Karpas-422 (cell line): ENCODE measurements around the gene INO80C. TPM values are rescaled to one million over a fixed set of nuclear protein-coding genes. Genes with fewer than 3 reads are reported as not detected.

Experiments
- DNase-seq: peaks from one replicate; pipeline ENCODE4 v3.0.0-alpha.2; 2015
- H2AFZ ChIP-seq: fragments of 200-600 bp; sonication (generic); 2 replicates; pipeline ENCODE4 v1.6.1; 2014; ENCODE audit warnings: antibody characterized with exemption, low read length, mixed read lengths
- H3K27ac ChIP-seq: fragments of 200-600 bp; sonication (generic); 2 replicates; pipeline ENCODE4 v1.5.1; 2014; ENCODE audit warnings: mild to moderate bottlenecking, low read length, moderate library complexity
- H3K27me3 ChIP-seq: fragments of 200-600 bp; sonication (generic); 2 replicates; pipeline ENCODE4 v1.6.1; 2014; ENCODE audit warnings: low read length, mixed read lengths
- H3K36me3 ChIP-seq: fragments of 200-600 bp; sonication (generic); 2 replicates; pipeline ENCODE4 v1.6.1; 2014; ENCODE audit warnings: low read length, mixed read lengths; ENCODE audit not compliant: insufficient read depth
- H3K4me1 ChIP-seq: fragments of 200-600 bp; sonication (generic); 2 replicates; pipeline ENCODE4 v1.6.1; 2014; ENCODE audit warnings: mild to moderate bottlenecking, low read length, mixed read lengths
- H3K4me2 ChIP-seq: fragments of 200-600 bp; sonication (generic); 2 replicates; pipeline ENCODE4 v1.6.1; 2014; ENCODE audit warnings: low read length, low read depth, mild to moderate bottlenecking; ENCODE audit not compliant: poor library complexity, severe bottlenecking
- H3K4me3 ChIP-seq: fragments of 200-600 bp; sonication (generic); 2 replicates; pipeline ENCODE4 v1.5.1; 2014; ENCODE audit warnings: mild to moderate bottlenecking, antibody characterized with exemption, low read length, mixed read lengths
- H3K79me2 ChIP-seq: fragments of 200-600 bp; sonication (generic); 2 replicates; pipeline ENCODE4 v1.6.1; 2014; ENCODE audit warnings: mild to moderate bottlenecking, low read length, mixed read lengths
- H3K9ac ChIP-seq: fragments of 200-600 bp; sonication (generic); 2 replicates; pipeline ENCODE4 v1.6.0; 2014; ENCODE audit warnings: low read length
- H3K9me2 ChIP-seq: fragments of 200-600 bp; sonication (generic), shearing (Covaris generic); replicated peaks from 2 replicates; pipeline ENCODE4 v1.6.0; 2014; ENCODE audit warnings: mild to moderate bottlenecking, low read length, moderate library complexity; ENCODE audit not compliant: insufficient read depth
- H3K9me3 ChIP-seq: fragments of 300-700, 200-600 bp; sonication (generic); 2 replicates; pipeline ENCODE4 v1.6.1; 2014; ENCODE audit warnings: low read length, mixed read lengths
- H4K20me1 ChIP-seq: fragments of 200-600 bp; sonication (generic); 2 replicates; pipeline ENCODE4 v1.6.1; 2014; ENCODE audit warnings: mild to moderate bottlenecking, antibody characterized with exemption, low read length, low read depth; ENCODE audit not compliant: insufficient read depth
- total RNA-seq: library from RNA; depleted of rRNA; stranded (reverse); fragments of >200 nt; shearing (Covaris generic); gene quantifications from 2 replicates; pipeline ENCODE4 v1.2.3, GENCODE V29; 2014; ENCODE audit warnings: low replicate concordance

Gene INO80C
- total RNA-seq, 1 experiment from 2014 or later: 108 TPM

DNA sequence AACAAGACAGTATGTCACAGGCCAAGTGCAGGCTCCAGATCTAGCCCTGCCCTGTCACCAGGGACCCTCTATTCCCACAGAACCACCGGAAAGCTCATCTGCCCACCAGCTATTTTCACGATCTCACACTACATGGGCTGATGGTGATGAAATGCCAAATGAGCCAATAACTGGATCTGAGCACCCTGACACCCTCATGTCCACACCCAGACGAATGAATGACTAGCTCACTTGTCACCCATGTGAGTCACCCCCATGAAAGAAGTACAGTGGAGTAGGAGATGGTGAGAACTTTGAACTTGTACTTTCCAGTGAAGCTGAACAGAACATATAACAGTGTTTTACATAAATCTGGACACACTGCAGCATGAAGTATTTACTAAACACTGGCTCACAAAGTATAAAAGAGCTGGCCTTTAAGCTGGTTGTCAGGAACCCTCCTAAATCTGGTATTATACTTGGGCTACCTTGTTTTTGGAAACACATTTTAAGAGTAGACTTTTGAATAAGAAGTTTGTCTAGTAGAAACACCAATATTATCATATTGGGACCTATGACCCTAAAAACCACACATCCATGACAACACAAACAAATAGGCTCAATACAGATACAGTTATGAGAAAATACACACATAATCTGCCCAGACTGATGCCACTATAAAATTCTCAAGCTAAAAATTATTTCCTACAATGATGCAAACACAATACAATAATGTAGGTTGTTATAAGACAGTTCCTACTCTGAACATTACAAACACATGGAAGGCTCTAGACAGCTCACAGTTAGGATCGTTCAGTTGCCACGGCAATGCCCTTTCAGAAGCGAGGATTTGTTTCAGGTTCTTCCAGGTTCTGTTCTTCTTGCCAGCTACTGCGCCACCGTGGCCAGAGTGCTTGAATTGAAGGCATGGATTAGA is 19.0 kb downstream of the INO80C start:
- peak overlapping the region; percentile 18; the same call in 1 of the 2 replicates for H3K9ac ChIP-seq
- no peak overlapping the region for H3K4me2 ChIP-seq

GRCh38 chr18:35477974-35478373 is 19.8 kb downstream of the INO80C start:
- DNase-seq: no peak
- H3K9me3 ChIP-seq: no peaks in the 10 kb centered on the region
- peaks cover 60% of the 10 kb centered on the region for H3K4me1 ChIP-seq
- no peaks in the 10 kb centered on the region for H3K9me2 ChIP-seq
- no peak overlapping the region for H3K4me2 ChIP-seq
- H3K9ac ChIP-seq: no peak overlapping the region
- H3K79me2 ChIP-seq: peaks cover 92% of the 10 kb centered on the region
- H3K36me3 ChIP-seq: peaks cover 69% of the 10 kb centered on the region
- no peak overlapping the region for H2AFZ ChIP-seq
- H3K27ac ChIP-seq: peak overlapping the region; percentile 89
- no peaks in the 10 kb centered on the region for H3K27me3 ChIP-seq
- no peak overlapping the region for H3K4me3 ChIP-seq
- no peaks in the 10 kb centered on the region for H4K20me1 ChIP-seq

More for the DNA sequence above, 19.0 kb downstream of the INO80C start:
- Histone ChIP-seq H3K4me1 (peaks cover 59% of the 10 kb centered on the region), H3K9me2 (no peaks in the 10 kb centered on the region), H2AFZ (no peak overlapping the region), H4K20me1 (no peaks in the 10 kb centered on the region), H3K4me3 (no peak overlapping the region), H3K79me2 (peaks cover 92% of the 10 kb centered on the region), H3K27me3 (no peaks in the 10 kb centered on the region), H3K27ac (peak overlapping the region; percentile 89), H3K36me3 (peaks cover 69% of the 10 kb centered on the region), H3K9me3 (no peaks in the 10 kb centered on the region)
- DNase-seq: peak; percentile 37

DNA sequence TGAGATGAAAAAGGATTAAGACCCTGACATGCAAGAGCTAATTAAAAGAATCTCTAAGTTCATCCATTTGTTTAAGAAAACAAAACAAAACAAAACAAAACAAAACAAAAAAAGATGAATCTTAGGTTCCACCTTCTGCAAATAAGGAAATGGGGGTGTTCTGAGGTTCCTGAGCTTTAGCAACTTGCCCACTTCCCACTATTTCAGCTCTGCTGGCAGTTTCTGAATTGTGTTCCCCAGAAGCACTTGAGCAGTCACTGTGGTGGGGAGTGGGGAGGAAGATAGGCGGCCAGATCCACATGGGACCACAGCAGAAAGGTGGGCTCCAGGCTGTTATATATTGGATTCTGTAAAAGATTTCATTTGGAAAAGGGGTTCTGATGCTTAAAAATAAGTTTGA is 20.3 kb downstream of the INO80C start:
- Histone ChIP-seq H3K4me3 (no peak overlapping the region), H3K27ac (peak overlapping the region; percentile 89), H3K4me1 (peaks cover 60% of the 10 kb centered on the region), H3K9ac (no peak overlapping the region), H2AFZ (no peak overlapping the region), H3K36me3 (peaks cover 70% of the 10 kb centered on the region), H4K20me1 (no peaks in the 10 kb centered on the region), H3K4me2 (no peak overlapping the region), H3K79me2 (peaks cover 92% of the 10 kb centered on the region), H3K9me3 (no peaks in the 10 kb centered on the region), H3K9me2 (no peaks in the 10 kb centered on the region), H3K27me3 (no peaks in the 10 kb centered on the region)
- no peak for DNase-seq

GRCh38 chr18:35474884-35475283 is 22.9 kb downstream of the INO80C start:
- H3K9me3 ChIP-seq: no peaks in the 10 kb centered on the region
- no peaks in the 10 kb centered on the region for H4K20me1 ChIP-seq
- H3K27ac ChIP-seq: no peak overlapping the region; the same call in 1 of the 2 replicates
- H3K4me1 ChIP-seq: peaks cover 51% of the 10 kb centered on the region
- no peak overlapping the region for H2AFZ ChIP-seq
- DNase-seq: no peak
- H3K79me2 ChIP-seq: peaks cover 68% of the 10 kb centered on the region
- H3K9me2 ChIP-seq: no peaks in the 10 kb centered on the region
- no peaks in the 10 kb centered on the region for H3K27me3 ChIP-seq
- peaks cover 63% of the 10 kb centered on the region for H3K36me3 ChIP-seq
- H3K9ac ChIP-seq: no peak overlapping the region
- H3K4me3 ChIP-seq: no peak overlapping the region
- no peak overlapping the region for H3K4me2 ChIP-seq

DNA sequence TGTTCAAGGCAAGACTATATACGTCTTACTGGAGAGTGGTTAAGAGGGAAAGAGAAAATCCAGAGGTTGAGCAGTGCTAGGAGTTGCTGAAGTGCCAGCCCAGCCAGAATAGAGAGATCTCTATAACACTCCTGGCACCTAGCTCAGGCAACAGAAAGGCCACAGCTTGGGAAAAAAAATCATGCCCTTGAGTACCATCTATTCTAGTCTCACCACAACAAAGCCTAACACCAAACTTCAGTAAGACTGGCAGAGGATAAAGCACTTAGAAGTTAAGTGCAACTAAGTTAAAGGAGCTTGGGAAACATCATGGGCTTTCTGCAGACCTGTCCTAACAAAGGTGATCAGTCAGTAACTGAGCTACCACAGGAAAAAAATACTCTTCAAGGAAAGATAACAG is 24.2 kb downstream of the INO80C start:
- peaks cover 58% of the 10 kb centered on the region for H3K79me2 ChIP-seq
- H3K4me1 ChIP-seq: peaks cover 51% of the 10 kb centered on the region
- H3K9ac ChIP-seq: no peak overlapping the region

DNA sequence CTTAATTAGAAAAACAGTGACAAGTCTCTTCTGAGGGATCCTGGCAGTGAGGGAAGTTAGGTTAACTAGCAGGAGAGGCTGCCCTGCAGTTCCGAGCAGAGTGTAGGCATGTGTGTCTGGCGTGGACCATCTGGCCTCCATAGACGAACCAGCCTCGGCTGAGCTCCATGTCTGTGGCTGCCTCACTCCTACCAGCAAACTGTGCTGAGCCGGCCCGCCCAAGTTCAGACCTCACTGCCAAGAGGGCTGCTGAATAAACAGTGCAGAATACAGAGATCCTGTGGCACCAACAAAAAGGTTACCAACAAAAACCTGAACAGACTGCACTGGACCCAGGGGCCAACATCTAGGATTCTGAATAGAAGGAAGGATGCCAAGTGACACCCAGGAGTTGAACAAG is 27.3 kb downstream of the INO80C start:
- Histone ChIP-seq H4K20me1 (no peaks in the 10 kb centered on the region), H3K4me3 (no peak overlapping the region), H3K36me3 (peaks cover 20% of the 10 kb centered on the region), H3K27ac (peak overlapping the region; percentile 99), H3K9ac (no peak overlapping the region; the same call in 1 of the 2 replicates), H3K79me2 (peaks cover 29% of the 10 kb centered on the region), H3K4me1 (peaks cover 73% of the 10 kb centered on the region), H3K9me3 (no peaks in the 10 kb centered on the region), H3K27me3 (no peaks in the 10 kb centered on the region), H3K9me2 (no peaks in the 10 kb centered on the region), H2AFZ (no peak overlapping the region), H3K4me2 (no peak overlapping the region)
- no peak for DNase-seq

More for the DNA sequence above, 24.2 kb downstream of the INO80C start:
- no peaks in the 10 kb centered on the region for H4K20me1 ChIP-seq
- peaks cover 50% of the 10 kb centered on the region for H3K36me3 ChIP-seq
- H2AFZ ChIP-seq: no peak overlapping the region
- no peaks in the 10 kb centered on the region for H3K27me3 ChIP-seq
- H3K9me3 ChIP-seq: no peaks in the 10 kb centered on the region
- H3K4me3 ChIP-seq: no peak overlapping the region
- H3K27ac ChIP-seq: peak overlapping the region; percentile 75
- DNase-seq: no peak
- no peak overlapping the region for H3K4me2 ChIP-seq
- no peaks in the 10 kb centered on the region for H3K9me2 ChIP-seq

GRCh38 chr18:35469725-35470124 is 28.0 kb downstream of the INO80C start:
- Histone ChIP-seq H4K20me1 (no peaks in the 10 kb centered on the region), H3K4me1 (peaks cover 80% of the 10 kb centered on the region), H3K9me3 (no peaks in the 10 kb centered on the region), H3K9me2 (no peaks in the 10 kb centered on the region), H3K9ac (no peak overlapping the region), H3K36me3 (peaks cover 13% of the 10 kb centered on the region), H3K79me2 (peaks cover 22% of the 10 kb centered on the region), H2AFZ (no peak overlapping the region), H3K4me2 (no peak overlapping the region), H3K27ac (peak overlapping the region; percentile 99), H3K4me3 (no peak overlapping the region), H3K27me3 (no peaks in the 10 kb centered on the region)
- DNase-seq: no peak

- peaks cover 11% of the 10 kb centered on the region for H3K36me3 ChIP-seq
- H3K4me1 ChIP-seq: peaks cover 88% of the 10 kb centered on the region
- peak overlapping the region; percentile 99 for H3K27ac ChIP-seq
- peaks cover 23% of the 10 kb centered on the region for H3K79me2 ChIP-seq
- H3K4me2 ChIP-seq: peak overlapping the region; percentile 77
- no peaks in the 10 kb centered on the region for H3K27me3 ChIP-seq
- H3K9me2 ChIP-seq: no peaks in the 10 kb centered on the region
- no peaks in the 10 kb centered on the region for H4K20me1 ChIP-seq
- no peak overlapping the region for H2AFZ ChIP-seq
- no peaks in the 10 kb centered on the region for H3K9me3 ChIP-seq
- H3K4me3 ChIP-seq: no peak overlapping the region
- peak overlapping the region; percentile 90 for H3K9ac ChIP-seq
- no peak for DNase-seq
These were observed 29.0 kb downstream of the INO80C start for GRCh38 chr18:35468711-35469110.
